ENCODE results near the gene ZDHHC4. TPM values are rescaled to one million over a fixed set of nuclear protein-coding genes. Genes with fewer than 3 reads are reported as not detected.

Gene ZDHHC4
- total and polyA plus RNA-seq, 2 of the 13 experiments (the other 11 are each of a cell fraction or from before 2014, with no cell fraction given): 83.2 to 188 TPM

DNA sequence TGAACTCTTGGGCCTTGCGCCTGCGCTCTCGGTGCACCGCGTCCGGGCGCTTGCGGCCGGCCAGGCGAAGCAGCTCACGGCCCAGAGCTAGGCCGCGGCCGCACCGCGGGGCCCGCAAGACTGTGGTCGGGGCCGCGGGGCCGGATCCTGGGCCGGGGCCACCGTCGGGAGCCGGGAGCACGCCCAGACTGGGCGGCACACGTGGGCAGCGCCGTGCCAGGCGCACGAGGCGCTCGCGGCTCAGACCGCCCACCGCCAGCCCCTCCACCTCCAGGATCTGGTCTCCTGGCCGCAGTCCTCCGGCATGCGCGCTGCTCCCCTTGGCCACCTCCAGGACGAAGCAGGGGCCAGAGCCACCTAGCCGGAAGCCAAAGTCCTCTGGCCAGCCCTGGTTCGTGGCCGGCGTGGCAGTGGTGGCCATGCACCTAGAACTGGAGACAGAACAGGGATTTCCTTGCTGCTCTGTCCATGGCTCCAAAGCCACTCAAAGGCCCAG, 26.2 kb upstream of the ZDHHC4 start, which contains the start of gene GRID2IP:
Gene GRID2IP, minus strand, starts transcription at position 446 of the 496 bp plus-strand sequence. Its CDS starts 25 bp downstream, at position 421.
- WGBS (ENCODE audit: low lambda C conversion rate): 90% methylated on average over 8 of the region's 46 CpGs
- Histone ChIP-seq H3K27ac (ENCODE audit: extremely low read length, insufficient read depth, low read length) (no peak within 1 kb of the TSS), H3K4me3 (replicated peaks in 1 of 3; ENCODE audit: insufficient read depth in 1 of 3, low read depth in 2 of 3, low read length in 3 of 3) (no peak within 1 kb of the TSS), H3K36me3 (replicated peaks in 1 of 2; ENCODE audit: control insufficient read depth in 1 of 2, insufficient read depth in 2 of 2, low read length in 2 of 2) (no peaks in the 10 kb centered on the region), H3K9me3 (ENCODE audit: low read length) (no peaks in the 10 kb centered on the region), H4K20me1 (ENCODE audit: insufficient read depth, low read length) (no peaks in the 10 kb centered on the region), H3K27me3 (ENCODE audit: control insufficient read depth in 1 of 2, insufficient read depth in 2 of 2, low read length in 2 of 2) (peaks cover 2 to 5% of the 10 kb centered on the region in 2 experiments; a peak in 1 of 5 replicates), H3K4me1 (ENCODE audit: insufficient read depth, low read length) (peaks cover under 1% of the 10 kb centered on the region; the same call in 1 of the 2 replicates), H2AFZ (ENCODE audit: low read length) (no peak within 1 kb of the TSS), H3K9ac (ENCODE audit: insufficient read depth, low read depth, low read length) (no peak within 1 kb of the TSS), H3K79me2 (ENCODE audit: insufficient read depth, low read length) (no peaks in the 10 kb centered on the region), H3K4me2 (ENCODE audit: low read depth, low read length) (no peak within 1 kb of the TSS)
- no peak for DNase-seq (ENCODE audit: low spot score)
- CTCF ChIA-PET (ENCODE audit: low intra/inter-chr PET ratio, low total read pairs): no interaction called here
- POLR2A ChIA-PET: interaction anchor here (1.0 kb wide), 1 partner anchor 27 kb away, joined by 3 read pairs; no protein-coding TSS in a partner anchor
- no peak for FAIRE-seq
- no TSS peak for BruUV-seq (replicated peaks)
- intact Hi-C loops (cut with micrococcal nuclease; ENCODE audit: unreplicated experiment) (no loop called here), in situ Hi-C loops (cut with HindIII; ENCODE audit: extremely low pct_ligation_motif_present, low pct_unique_long_range_greater_than_20kb) (no loop called here)
- no peak for ATAC-seq
- no peak for TF ChIP-seq SMAD3 (CRISPR knock-in tag; IDR thresholded peaks at IDR 0.05)
- TF ChIP-seq CTCF (CRISPR knock-in tag; IDR thresholded peaks at IDR 0.05): no peak
- TF ChIP-seq E2F2 (CRISPR knock-in tag; IDR thresholded peaks at IDR 0.05; ENCODE audit: borderline replicate concordance): no peak
- no peak for TF ChIP-seq ZBTB8A (CRISPR knock-in tag; IDR thresholded peaks at IDR 0.05; ENCODE audit: borderline replicate concordance, low read depth)
- no peak for TF ChIP-seq ZNF83 (CRISPR knock-in tag; IDR thresholded peaks at IDR 0.05; ENCODE audit: borderline replicate concordance)
- no peak for TF ChIP-seq ZFYVE20 (CRISPR knock-in tag; IDR thresholded peaks at IDR 0.05; ENCODE audit: borderline replicate concordance, low read depth)
- TF ChIP-seq ZSCAN25 (CRISPR knock-in tag; IDR thresholded peaks at IDR 0.05): no peak
